Brain pericyte (primary cell): ENCODE results near the gene DIDO1.
A peak's percentile ranks its signal among the peaks of the same experiment; 100 is the strongest.

Experiments used
- DNase-seq: peaks from one replicate; pipeline ENCODE4 v3.0.0-alpha.2; 2012; ENCODE audit warnings: low read depth, low spot score

DIDO1 gene

DNA sequence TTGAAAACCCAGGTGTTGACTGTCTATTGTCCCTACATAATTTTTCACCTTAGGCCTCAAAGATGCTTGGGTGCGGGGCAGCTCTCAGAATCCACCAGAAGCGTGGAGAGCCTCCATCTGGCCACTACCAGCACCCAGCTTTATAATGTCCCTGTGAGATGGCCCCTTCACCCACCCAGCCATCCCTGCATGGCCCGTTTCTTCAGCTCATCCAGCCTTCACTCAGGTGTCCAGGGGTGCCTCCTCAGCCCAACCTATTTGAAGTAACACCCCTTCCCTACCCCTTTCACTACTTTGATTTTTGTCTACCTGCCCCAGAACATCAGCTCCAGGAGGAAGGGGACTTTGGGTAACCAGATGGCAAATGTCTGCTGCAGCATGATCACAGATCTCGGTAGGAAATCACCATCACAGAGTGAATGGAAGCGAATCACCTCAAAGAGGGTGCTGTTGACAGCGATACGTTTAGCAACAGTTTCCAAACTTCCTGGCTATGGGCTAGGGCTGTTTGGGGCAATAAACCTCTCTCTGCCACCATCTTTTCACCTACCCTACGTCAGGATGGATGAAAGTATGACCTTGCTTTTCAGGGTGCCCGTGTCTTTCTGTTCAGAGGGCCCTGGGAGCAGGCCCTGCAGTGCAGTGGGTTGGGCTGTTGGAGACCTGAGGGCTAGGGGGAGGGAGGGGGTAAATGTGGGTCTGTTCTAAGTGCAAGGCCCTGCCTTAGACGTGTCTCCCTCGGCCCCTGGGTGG, 25.0 kb upstream of the DIDO1 start:
- no peak for DNase-seq

DNA sequence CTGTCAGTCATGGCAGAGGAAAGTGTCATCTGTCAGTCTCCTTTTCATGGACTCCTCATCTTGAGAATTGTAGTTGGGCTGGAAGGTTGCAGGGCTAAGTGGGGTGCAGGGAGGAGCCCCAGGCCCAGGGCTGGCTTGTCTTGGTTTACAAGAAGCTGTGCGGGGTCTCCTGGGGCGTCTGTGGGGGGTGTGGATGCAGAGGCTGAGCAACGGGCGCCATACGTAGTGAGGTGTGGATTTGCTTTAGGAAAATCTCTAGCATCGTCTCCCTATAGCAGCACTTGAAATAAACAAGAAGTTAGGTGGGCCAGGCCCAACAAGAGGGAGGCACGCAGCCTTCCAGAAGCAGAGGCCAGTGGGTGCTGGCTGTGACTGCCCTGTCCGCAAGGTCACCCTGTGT, 24.4 kb upstream of the DIDO1 start:
- DNase-seq: no peak

- no peak for DNase-seq
These were observed 23.7 kb upstream of the DIDO1 start for GRCh38 chr20:62949962-62950361.

GRCh38 chr20:62949153-62949821, 23.0 kb upstream of the DIDO1 start:
- no peak for DNase-seq

- no peak for DNase-seq
These were observed 21.4 kb upstream of the DIDO1 start for GRCh38 chr20:62947532-62948300.

DNA sequence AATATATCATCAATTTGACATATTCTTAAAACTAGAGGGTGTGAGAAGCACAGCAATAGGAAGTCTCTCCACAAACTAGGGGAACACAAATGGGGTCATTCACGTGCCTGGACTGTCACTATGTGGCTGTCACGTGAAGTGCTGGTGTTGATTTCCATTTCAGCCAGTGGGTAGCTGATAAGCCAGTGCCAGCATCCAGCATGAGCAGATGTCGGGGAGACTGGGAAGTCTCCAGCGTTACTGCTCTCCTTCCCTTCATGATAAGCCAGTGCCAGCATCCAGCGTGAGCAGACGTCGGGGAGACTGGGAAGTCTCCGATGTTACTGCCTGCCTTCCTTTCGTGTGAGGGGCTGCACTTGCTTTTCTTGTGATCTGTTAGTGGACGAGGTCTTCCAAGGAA, 20.6 kb upstream of the DIDO1 start:
- no peak for DNase-seq

- DNase-seq: no peak
These were observed 19.6 kb upstream of the DIDO1 start for GRCh38 chr20:62945771-62946339.

- no peak for DNase-seq
These were observed 18.4 kb upstream of the DIDO1 start for GRCh38 chr20:62944746-62945145.

- no peak for DNase-seq
These were observed 17.9 kb upstream of the DIDO1 start for GRCh38 chr20:62944184-62944583.

GRCh38 chr20:62943396-62943795, 17.1 kb upstream of the DIDO1 start:
- DNase-seq: no peak

DNA sequence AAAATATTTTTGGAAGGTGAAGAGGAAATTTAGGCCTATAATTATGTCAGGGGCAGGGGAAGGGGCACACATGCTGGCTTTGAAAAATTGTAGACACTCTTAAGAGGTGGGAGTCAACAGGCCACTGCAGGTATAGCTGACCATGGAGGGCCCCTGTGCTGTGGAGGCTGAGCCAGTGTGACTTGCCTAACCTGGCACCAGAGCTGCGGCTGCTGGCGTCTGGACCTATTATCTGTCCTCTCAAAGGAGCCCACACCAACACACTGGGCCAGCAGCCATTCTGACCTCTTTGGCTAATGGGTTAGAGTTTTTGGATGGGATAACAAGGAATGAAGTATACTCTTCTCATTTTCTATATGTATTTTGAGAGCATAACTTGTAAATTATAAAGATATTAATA, 16.2 kb upstream of the DIDO1 start:
- no peak for DNase-seq

GRCh38 chr20:62941792-62942191, 15.5 kb upstream of the DIDO1 start:
- no peak for DNase-seq

- no peak for DNase-seq
These were observed 14.6 kb upstream of the DIDO1 start for GRCh38 chr20:62940875-62941274.

GRCh38 chr20:62938105-62938888, 12.0 kb upstream of the DIDO1 start, which contains the start of gene GID8:
TSS of gene GID8 (plus strand) at chr20:62938147. CDS start at chr20:62941503, 3,356 bp downstream.
- DNase-seq: no peak

GRCh38 chr20:62937268-62938104, 11.2 kb upstream of the DIDO1 start:
- peak; percentile 89 for DNase-seq

DNA sequence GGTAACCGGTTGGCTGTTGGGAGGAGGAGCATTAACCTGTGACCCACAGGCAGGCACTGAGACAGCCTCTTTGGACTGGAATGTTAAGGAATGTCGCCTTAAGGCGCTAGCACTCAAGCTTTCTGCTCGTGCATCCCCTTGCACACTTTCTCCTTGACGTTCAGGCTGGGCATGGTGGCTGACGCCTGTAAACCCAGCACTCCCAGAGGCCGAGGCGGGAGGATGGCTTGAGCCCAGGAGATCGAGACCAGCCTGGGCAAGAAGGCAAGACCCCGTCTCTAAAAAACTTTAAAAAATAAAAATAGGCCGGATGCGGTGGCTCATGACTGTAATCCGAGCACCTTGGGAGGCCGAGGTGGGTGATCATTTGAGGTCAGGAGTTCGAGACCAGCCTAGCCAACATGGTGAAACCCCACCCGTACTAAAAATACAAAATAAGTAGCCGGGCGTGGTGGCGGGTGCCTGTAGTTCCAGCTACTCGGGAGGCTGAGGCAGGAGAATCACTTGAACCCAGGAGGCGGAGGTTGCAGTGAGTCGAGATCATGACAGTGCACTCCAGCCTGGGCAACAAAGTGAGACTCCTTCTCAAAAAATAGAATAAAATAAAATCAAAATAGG, 9.8 kb upstream of the DIDO1 start:
- no peak for DNase-seq

DNA sequence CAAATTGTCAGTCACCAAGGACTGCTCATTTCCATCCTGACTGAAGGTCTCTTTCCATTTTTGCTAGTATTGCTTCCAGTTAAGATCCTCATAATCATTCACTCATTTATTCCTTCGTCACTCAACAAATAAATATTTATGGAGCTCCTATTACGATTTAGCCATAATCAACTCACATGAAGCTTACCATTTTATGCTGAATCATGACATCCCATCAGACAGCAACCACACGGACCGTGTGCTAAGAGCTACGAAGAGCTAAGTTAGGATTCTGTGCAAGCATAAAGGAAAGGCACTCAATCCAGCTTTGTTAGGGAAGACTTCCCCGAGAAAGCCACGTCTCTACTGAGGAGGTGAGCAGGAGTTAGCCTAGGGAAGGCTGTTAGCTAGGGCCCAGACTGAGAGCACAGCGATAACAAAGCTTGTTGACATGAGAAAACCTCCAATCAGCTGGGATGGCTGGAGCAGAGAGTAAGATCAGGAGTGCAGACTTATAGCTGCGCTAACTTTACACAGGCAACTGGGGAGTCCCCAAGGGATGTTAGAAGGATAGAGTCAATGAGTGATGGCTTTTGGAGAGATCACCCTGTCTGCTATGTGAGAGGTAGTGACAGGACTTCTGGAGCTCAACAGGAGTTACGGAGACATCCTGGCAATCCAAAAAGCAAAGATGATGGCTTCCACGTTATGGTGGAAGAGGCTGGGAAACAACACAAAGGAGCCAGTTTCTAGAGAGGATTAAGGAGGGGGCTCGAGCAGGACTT, 9.1 kb upstream of the DIDO1 start:
- DNase-seq: no peak

DNA sequence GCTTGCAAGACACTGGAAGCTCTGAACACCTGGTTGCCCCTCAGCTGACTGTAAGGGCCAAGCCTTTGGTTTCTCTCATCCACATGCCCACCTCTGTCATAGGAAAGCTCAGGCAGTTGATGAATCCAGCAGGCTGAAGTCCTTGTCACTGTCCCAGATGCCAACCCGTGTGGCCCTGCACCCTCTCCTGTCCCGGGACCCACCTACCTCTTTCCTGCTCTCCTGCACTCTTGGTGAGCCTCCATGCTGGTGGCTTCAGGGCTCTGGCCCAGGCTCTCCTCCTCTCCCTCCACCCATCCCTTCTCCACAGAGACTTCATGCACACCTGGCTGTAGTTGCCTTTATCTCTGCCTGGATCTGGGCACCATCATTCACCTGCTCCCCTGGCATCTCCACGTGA, 7.7 kb upstream of the DIDO1 start:
- no peak for DNase-seq

GRCh38 chr20:62931464-62931863, 5.2 kb upstream of the DIDO1 start:
- DNase-seq: no peak
